OCI-LY3 (cell line): ENCODE data around the gene DHX29.

ENCODE experiments used
- CTCF ChIP-seq: fragments of 200-600, 300-600 bp; sonication (generic); IDR thresholded peaks from 2 replicates; pipeline ENCODE4 v1.5.1; 2014; ENCODE audit warnings: antibody characterized with exemption, low read length, low read depth
- EZH2phosphoT487 ChIP-seq: fragments of 200-600 bp; shearing (Covaris generic); IDR thresholded peaks from 2 replicates; pipeline ENCODE4 v1.6.1; 2018; ENCODE audit warnings: antibody characterized with exemption, mixed run types, low read depth

GRCh38 chr5:55350754-55351153, 43.3 kb upstream of the DHX29 start:
- TF ChIP-seq CTCF (no peak), EZH2phosphoT487 (no peak)
